ENCODE measurements around the gene SGSM1. TPM values are rescaled to one million over a fixed set of nuclear protein-coding genes. Genes with fewer than 3 reads are reported as not detected.

SGSM1 gene
- total RNA-seq, 1 experiment from 2014 or later: 0.29 TPM

DNA sequence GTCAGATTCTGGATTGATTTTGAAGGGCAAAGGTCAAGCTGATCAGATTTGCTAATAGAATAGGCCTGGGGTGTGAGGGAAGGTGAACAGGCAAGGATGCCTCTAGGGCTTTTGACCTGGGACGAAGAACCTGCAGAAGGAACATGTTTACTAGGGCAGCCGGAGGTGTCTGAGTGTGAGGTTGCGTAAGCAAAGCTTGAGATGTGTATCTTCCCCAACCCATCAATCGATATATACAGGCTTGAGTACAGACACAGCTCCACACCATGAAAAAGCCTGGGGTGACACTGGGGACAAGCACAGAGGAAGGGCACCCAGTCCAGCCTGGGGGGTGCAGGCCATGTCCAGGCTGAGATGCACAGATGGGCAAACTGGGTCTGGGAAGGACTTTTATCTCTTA, 139.4 kb downstream of the SGSM1 start:
- Histone ChIP-seq H3K9me2 (replicated peaks; ENCODE audit: low read length) (no peaks in the 10 kb centered on the region), H3K9ac (ENCODE audit: low read length) (no peak overlapping the region), H3K4me1 (ENCODE audit: insufficient read depth, low read length) (no peaks in the 10 kb centered on the region), H3K9me3 (ENCODE audit: low read length) (no peaks in the 10 kb centered on the region), H4K20me1 (ENCODE audit: low read length) (no peaks in the 10 kb centered on the region), H3F3A (ENCODE audit: low read length, unreplicated experiment) (no peaks in the 10 kb centered on the region), H3K27me3 (ENCODE audit: low read length) (no peaks in the 10 kb centered on the region), H3K4me2 (ENCODE audit: low read length) (no peak overlapping the region), H3K36me3 (ENCODE audit: low read depth, low read length) (no peaks in the 10 kb centered on the region), H2AFZ (ENCODE audit: low read length) (no peak overlapping the region), H3K79me2 (ENCODE audit: low read length) (no peaks in the 10 kb centered on the region), H3K4me3 (ENCODE audit: low read length) (no peak overlapping the region), H3K27ac (ENCODE audit: low read length) (no peak overlapping the region)
- POLR2A ChIA-PET (ENCODE audit: unreplicated experiment): no interaction called here
- CTCF ChIA-PET: no interaction called here
- DNase-seq (no peak), ATAC-seq (no peak)
- intact Hi-C loops (cut with micrococcal nuclease): no loop called here
- BruUV-seq (replicated peaks): no TSS peak
- no peak for TF ChIP-seq EZH2phosphoT487 (IDR thresholded peaks at IDR 0.05; ENCODE audit: borderline replicate concordance, low read length)
- TF ChIP-seq, protein P1, sequence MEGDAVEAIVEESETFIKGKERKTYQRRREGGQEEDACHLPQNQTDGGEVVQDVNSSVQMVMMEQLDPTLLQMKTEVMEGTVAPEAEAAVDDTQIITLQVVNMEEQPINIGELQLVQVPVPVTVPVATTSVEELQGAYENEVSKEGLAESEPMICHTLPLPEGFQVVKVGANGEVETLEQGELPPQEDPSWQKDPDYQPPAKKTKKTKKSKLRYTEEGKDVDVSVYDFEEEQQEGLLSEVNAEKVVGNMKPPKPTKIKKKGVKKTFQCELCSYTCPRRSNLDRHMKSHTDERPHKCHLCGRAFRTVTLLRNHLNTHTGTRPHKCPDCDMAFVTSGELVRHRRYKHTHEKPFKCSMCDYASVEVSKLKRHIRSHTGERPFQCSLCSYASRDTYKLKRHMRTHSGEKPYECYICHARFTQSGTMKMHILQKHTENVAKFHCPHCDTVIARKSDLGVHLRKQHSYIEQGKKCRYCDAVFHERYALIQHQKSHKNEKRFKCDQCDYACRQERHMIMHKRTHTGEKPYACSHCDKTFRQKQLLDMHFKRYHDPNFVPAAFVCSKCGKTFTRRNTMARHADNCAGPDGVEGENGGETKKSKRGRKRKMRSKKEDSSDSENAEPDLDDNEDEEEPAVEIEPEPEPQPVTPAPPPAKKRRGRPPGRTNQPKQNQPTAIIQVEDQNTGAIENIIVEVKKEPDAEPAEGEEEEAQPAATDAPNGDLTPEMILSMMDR (conservative IDR thresholded peaks at IDR 0.05; ENCODE audit: low read depth, low read length): no peak
- no peak for TF ChIP-seq EZH2 (IDR thresholded peaks at IDR 0.05; ENCODE audit: low read length, unreplicated experiment)

DNA sequence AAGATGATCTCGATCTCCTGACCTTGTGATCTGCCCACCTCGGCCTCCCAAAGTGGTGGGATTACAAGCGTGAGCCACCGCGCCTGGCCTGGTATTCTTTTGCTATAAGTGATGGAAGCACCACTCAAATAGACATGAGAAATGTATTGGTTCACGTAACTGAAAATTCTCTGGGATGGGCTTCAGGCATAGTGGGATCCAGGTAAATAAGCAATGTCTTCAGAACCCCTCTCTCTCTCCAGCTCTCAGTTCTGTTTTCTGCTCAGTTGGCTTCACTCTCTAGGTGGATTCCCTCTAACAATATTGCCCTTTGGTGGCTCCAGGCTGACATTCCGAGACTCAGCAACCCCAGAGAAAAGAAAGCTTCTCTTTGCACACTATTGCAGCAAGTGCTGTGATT, 141.4 kb downstream of the SGSM1 start:
- no peak overlapping the region for H2AFZ ChIP-seq (ENCODE audit: low read length)
- no peaks in the 10 kb centered on the region for H3K9me2 ChIP-seq (replicated peaks; ENCODE audit: low read length)
- no peaks in the 10 kb centered on the region for H3K4me1 ChIP-seq (ENCODE audit: insufficient read depth, low read length)
- H3K27me3 ChIP-seq (ENCODE audit: low read length): no peaks in the 10 kb centered on the region
- BruUV-seq (replicated peaks): no TSS peak
- intact Hi-C loops (cut with micrococcal nuclease): no loop called here
- no peak overlapping the region for H3K4me3 ChIP-seq (ENCODE audit: low read length)
- TF ChIP-seq, protein P1 (conservative IDR thresholded peaks at IDR 0.05; ENCODE audit: low read depth, low read length): no peak
- TF ChIP-seq EZH2 (IDR thresholded peaks at IDR 0.05; ENCODE audit: low read length, unreplicated experiment) (no peak), EZH2phosphoT487 (IDR thresholded peaks at IDR 0.05; ENCODE audit: borderline replicate concordance, low read length) (no peak)
- ChIA-PET CTCF (no interaction called here), POLR2A (ENCODE audit: unreplicated experiment) (no interaction called here)
- H3F3A ChIP-seq (ENCODE audit: low read length, unreplicated experiment): no peaks in the 10 kb centered on the region
- H3K27ac ChIP-seq (ENCODE audit: low read length): no peak overlapping the region
- no peak for ATAC-seq
- no peaks in the 10 kb centered on the region for H3K9me3 ChIP-seq (ENCODE audit: low read length)
- no peak overlapping the region for H3K4me2 ChIP-seq (ENCODE audit: low read length)
- no peak for DNase-seq
- H3K36me3 ChIP-seq (ENCODE audit: low read depth, low read length): no peaks in the 10 kb centered on the region
- H4K20me1 ChIP-seq (ENCODE audit: low read length): no peaks in the 10 kb centered on the region
- no peak overlapping the region for H3K9ac ChIP-seq (ENCODE audit: low read length)
- no peaks in the 10 kb centered on the region for H3K79me2 ChIP-seq (ENCODE audit: low read length)

DNA sequence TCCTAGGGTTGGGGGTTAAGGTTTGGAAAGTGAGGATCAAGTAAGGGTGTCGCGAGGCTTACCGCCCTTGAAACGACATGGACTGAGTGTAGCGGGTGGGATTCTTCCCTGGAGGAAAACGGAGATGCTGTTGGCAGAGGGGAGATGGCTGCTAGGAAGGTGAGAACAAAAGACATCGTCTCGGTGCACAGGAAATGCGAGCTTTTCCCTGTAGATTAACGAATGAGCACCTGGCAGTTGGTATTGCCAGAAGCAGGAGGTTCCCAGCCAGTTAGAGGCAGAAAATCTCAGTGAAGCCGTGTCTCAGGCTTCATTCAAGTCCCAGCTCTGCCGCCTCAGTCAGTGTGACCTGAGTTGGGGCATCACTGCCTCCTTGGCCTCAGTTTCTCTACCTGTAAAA, 141.9 kb downstream of the SGSM1 start:
- DNase-seq (no peak), ATAC-seq (no peak)
- no peaks in the 10 kb centered on the region for H3K27me3 ChIP-seq (ENCODE audit: low read length)
- no peak overlapping the region for H3K27ac ChIP-seq (ENCODE audit: low read length)
- CTCF ChIA-PET: no interaction called here
- no peaks in the 10 kb centered on the region for H4K20me1 ChIP-seq (ENCODE audit: low read length)
- no peak overlapping the region for H3K9ac ChIP-seq (ENCODE audit: low read length)
- BruUV-seq (replicated peaks): no TSS peak
- no peaks in the 10 kb centered on the region for H3K9me2 ChIP-seq (replicated peaks; ENCODE audit: low read length)
- H3K9me3 ChIP-seq (ENCODE audit: low read length): no peaks in the 10 kb centered on the region
- peaks cover 2% of the 10 kb centered on the region for H3K79me2 ChIP-seq (ENCODE audit: low read length)
- no peaks in the 10 kb centered on the region for H3K36me3 ChIP-seq (ENCODE audit: low read depth, low read length)
- H2AFZ ChIP-seq (ENCODE audit: low read length): no peak overlapping the region
- no peaks in the 10 kb centered on the region for H3K4me1 ChIP-seq (ENCODE audit: insufficient read depth, low read length)
- no peak overlapping the region for H3K4me2 ChIP-seq (ENCODE audit: low read length)
- no peaks in the 10 kb centered on the region for H3F3A ChIP-seq (ENCODE audit: low read length, unreplicated experiment)
- no peak overlapping the region for H3K4me3 ChIP-seq (ENCODE audit: low read length)
- no peak for TF ChIP-seq EZH2 (IDR thresholded peaks at IDR 0.05; ENCODE audit: low read length, unreplicated experiment)
- TF ChIP-seq, protein P1 (conservative IDR thresholded peaks at IDR 0.05; ENCODE audit: low read depth, low read length): no peak
- intact Hi-C loops (cut with micrococcal nuclease): no loop called here
- POLR2A ChIA-PET (ENCODE audit: unreplicated experiment): no interaction called here
